DOHH2 (cell line): Measurements from ENCODE around the gene ZSCAN21.

Experiments
- H3F3A ChIP-seq: fragments of 200-600 bp; sonication (generic), shearing (Covaris generic); 2 replicates; pipeline ENCODE4 v1.6.0; 2016; ENCODE audit warnings: antibody characterized with exemption, mild to moderate bottlenecking; ENCODE audit not compliant: control insufficient read depth, insufficient read depth
- H3K27ac ChIP-seq: fragments of 200-600 bp; sonication (generic); 2 replicates; pipeline ENCODE4 v1.5.1; 2014; ENCODE audit warnings: low read depth, mild to moderate bottlenecking, low read length, moderate library complexity
- H3K27me3 ChIP-seq: fragments of 200-600 bp; sonication (generic); 2 replicates; pipeline ENCODE4 v1.6.1; 2014; ENCODE audit warnings: mild to moderate bottlenecking, low read length, mixed read lengths; ENCODE audit not compliant: control insufficient read depth
- H3K36me3 ChIP-seq: fragments of 200-600 bp; sonication (generic); 2 replicates; pipeline ENCODE4 v1.6.1; 2014; ENCODE audit warnings: mild to moderate bottlenecking, low read length, moderate library complexity, mixed read lengths; ENCODE audit not compliant: control insufficient read depth
- H3K4me1 ChIP-seq: fragments of 200-600 bp; sonication (generic); 2 replicates; pipeline ENCODE4 v1.6.1; 2014; ENCODE audit warnings: mild to moderate bottlenecking, low read length, mixed read lengths; ENCODE audit not compliant: control insufficient read depth
- H3K4me2 ChIP-seq: fragments of 200-600 bp; sonication (generic); 2 replicates; pipeline ENCODE4 v1.6.0; 2014; ENCODE audit warnings: mild to moderate bottlenecking, low read length, moderate library complexity
- H3K4me3 ChIP-seq: fragments of 200-600 bp; sonication (generic); 2 replicates; pipeline ENCODE4 v1.5.1; 2014; ENCODE audit warnings: mild to moderate bottlenecking, low read length, mixed read lengths
- H3K79me2 ChIP-seq: fragments of 200-600 bp; sonication (generic); 2 replicates; pipeline ENCODE4 v1.6.1; 2014; ENCODE audit warnings: mild to moderate bottlenecking, low read length, mixed read lengths; ENCODE audit not compliant: control insufficient read depth
- H3K9me2 ChIP-seq: fragments of 200-600 bp; sonication (generic); replicated peaks from 2 replicates; pipeline ENCODE4 v1.6.1; 2014; ENCODE audit warnings: mild to moderate bottlenecking, low read length, mixed read lengths; ENCODE audit not compliant: control insufficient read depth
- H3K9me3 ChIP-seq: fragments of 200-600 bp; sonication (generic); 2 replicates; pipeline ENCODE4 v1.6.1; 2014; ENCODE audit warnings: antibody characterized with exemption, low read length, mixed read lengths; ENCODE audit not compliant: control insufficient read depth, insufficient read depth
- H4K20me1 ChIP-seq: fragments of 200-600 bp; sonication (generic); 2 replicates; pipeline ENCODE4 v1.6.0; 2014; ENCODE audit warnings: low read depth, mild to moderate bottlenecking, antibody characterized with exemption, low read length, moderate library complexity; ENCODE audit not compliant: control insufficient read depth, insufficient read depth
- EZH2phosphoT487 ChIP-seq: fragments of 200-600 bp; sonication (generic); IDR thresholded peaks from 2 replicates; pipeline ENCODE4 v1.6.1; 2017; ENCODE audit warnings: borderline replicate concordance, mild to moderate bottlenecking, antibody characterized with exemption, low read length, moderate library complexity, mixed read lengths
- TF ChIP-seq, protein P1 (sequence below): fragments of 200-600 bp; sonication (generic); IDR thresholded peaks from one replicate; pipeline ENCODE4 v1.5.1; 2014; ENCODE audit warnings: antibody characterized with exemption, mild to moderate bottlenecking, low read depth, low read length; ENCODE audit not compliant: poor library complexity, severe bottlenecking

Gene ZSCAN21

DNA sequence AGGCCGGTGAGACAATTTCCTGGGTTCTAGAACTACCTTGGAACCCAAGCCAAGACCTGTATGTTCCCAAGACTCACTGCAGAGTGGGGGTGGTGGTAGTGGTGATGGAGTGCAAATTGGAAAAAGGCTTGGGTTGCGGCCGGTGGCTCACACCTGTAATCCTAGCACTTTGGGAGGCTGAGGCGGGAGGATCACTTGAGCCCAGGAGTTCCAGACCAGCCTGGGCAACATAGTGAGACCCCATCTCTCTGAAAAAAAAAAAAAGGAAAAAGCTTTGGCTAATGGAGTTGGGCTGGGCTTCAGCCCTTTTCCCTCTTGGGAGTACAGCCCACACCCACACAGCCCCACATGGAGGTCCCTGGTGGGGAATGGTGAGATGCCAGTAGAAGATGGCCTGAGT is 56.0 kb downstream of the ZSCAN21 start:
- Histone ChIP-seq H4K20me1 (no peaks in the 10 kb centered on the region), H3F3A (peaks cover 3% of the 10 kb centered on the region; the same call in 1 of the 2 replicates), H3K9me3 (no peaks in the 10 kb centered on the region), H3K27ac (no peak overlapping the region), H3K36me3 (peaks cover 68% of the 10 kb centered on the region), H3K4me3 (no peak overlapping the region), H3K79me2 (peaks cover 21% of the 10 kb centered on the region), H3K9me2 (no peaks in the 10 kb centered on the region), H3K4me1 (peaks cover 12% of the 10 kb centered on the region), H3K4me2 (no peak overlapping the region), H3K27me3 (no peaks in the 10 kb centered on the region)
- TF ChIP-seq EZH2phosphoT487 = no peak
- TF ChIP-seq, protein P1, sequence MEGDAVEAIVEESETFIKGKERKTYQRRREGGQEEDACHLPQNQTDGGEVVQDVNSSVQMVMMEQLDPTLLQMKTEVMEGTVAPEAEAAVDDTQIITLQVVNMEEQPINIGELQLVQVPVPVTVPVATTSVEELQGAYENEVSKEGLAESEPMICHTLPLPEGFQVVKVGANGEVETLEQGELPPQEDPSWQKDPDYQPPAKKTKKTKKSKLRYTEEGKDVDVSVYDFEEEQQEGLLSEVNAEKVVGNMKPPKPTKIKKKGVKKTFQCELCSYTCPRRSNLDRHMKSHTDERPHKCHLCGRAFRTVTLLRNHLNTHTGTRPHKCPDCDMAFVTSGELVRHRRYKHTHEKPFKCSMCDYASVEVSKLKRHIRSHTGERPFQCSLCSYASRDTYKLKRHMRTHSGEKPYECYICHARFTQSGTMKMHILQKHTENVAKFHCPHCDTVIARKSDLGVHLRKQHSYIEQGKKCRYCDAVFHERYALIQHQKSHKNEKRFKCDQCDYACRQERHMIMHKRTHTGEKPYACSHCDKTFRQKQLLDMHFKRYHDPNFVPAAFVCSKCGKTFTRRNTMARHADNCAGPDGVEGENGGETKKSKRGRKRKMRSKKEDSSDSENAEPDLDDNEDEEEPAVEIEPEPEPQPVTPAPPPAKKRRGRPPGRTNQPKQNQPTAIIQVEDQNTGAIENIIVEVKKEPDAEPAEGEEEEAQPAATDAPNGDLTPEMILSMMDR = no peak

- peaks cover 16% of the 10 kb centered on the region for H3K4me1 ChIP-seq
- no peaks in the 10 kb centered on the region for H3K9me2 ChIP-seq
- H4K20me1 ChIP-seq = no peaks in the 10 kb centered on the region
- H3K27ac ChIP-seq = no peak overlapping the region
- peaks cover 73% of the 10 kb centered on the region for H3K36me3 ChIP-seq
- no peak for TF ChIP-seq EZH2phosphoT487
- TF ChIP-seq, protein P1 = no peak
- no peak overlapping the region for H3K4me2 ChIP-seq
- H3K79me2 ChIP-seq = peaks cover 14% of the 10 kb centered on the region
- no peak overlapping the region for H3K4me3 ChIP-seq
- no peaks in the 10 kb centered on the region for H3K9me3 ChIP-seq
- H3K27me3 ChIP-seq = no peaks in the 10 kb centered on the region
- H3F3A ChIP-seq = no peaks in the 10 kb centered on the region
These were observed 57.1 kb downstream of the ZSCAN21 start for GRCh38 chr7:100106633-100107032.

GRCh38 chr7:100107125-100107737 is 57.7 kb downstream of the ZSCAN21 start:
- H3K4me3 ChIP-seq = no peak overlapping the region
- no peaks in the 10 kb centered on the region for H3F3A ChIP-seq
- H3K36me3 ChIP-seq = peaks cover 79% of the 10 kb centered on the region
- H4K20me1 ChIP-seq = no peaks in the 10 kb centered on the region
- no peak for TF ChIP-seq EZH2phosphoT487
- TF ChIP-seq, protein P1 = no peak
- H3K79me2 ChIP-seq = peaks cover 11% of the 10 kb centered on the region
- H3K4me2 ChIP-seq = no peak overlapping the region
- H3K27ac ChIP-seq = no peak overlapping the region
- H3K9me3 ChIP-seq = no peaks in the 10 kb centered on the region
- peaks cover 20% of the 10 kb centered on the region for H3K4me1 ChIP-seq
- no peaks in the 10 kb centered on the region for H3K27me3 ChIP-seq
- no peaks in the 10 kb centered on the region for H3K9me2 ChIP-seq
